SK-N-DZ (cell line): ENCODE measurements around the gene CACFD1.

Source experiments
- DNase-seq: peaks from one replicate; pipeline ENCODE4 v3.0.0-alpha.2; 2015; ENCODE audit warnings: low spot score

The CACFD1 gene

DNA sequence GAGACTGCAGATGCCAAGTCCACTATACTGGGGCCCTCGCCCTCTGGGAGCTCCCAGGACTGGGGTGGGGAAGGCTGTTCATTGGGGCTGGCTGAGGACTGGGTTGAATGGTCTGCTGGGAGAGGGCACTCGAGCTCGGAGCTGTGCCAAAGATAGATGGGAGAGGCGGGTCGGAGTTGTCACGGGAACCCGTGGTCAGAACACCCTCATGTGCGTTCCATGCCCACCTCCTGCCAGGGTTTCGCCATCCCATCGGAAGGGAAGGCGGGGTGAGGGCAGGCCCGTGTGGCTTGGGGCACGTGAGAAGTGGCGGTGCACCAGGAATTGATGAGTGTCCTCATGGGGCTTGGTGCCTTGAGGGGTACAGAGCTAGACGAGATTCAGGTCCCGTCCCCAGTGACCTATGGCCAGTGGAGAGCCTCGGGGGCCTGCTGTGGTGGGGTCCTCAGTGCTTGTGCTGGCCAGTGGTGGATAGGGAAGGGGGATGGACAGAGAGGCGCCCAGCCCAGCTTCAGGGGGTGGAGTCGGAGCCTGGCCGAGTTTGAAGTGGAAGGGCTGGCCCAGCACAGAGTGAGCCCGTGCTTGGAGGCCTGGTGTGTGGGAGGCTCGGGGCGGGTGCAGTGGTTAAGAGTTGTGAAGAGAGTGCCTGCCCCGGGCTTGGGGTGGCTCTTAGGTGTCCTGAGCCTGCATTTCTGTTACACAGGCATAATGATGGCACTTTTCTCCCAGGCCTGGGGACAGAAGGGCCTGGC, 4.3 kb downstream of the CACFD1 start:
- DNase-seq, result no peak

- DNase-seq, result no peak
Measured at GRCh38 chr9:133464638-133465037, 4.9 kb downstream of the CACFD1 start.

- DNase-seq, result no peak
Measured at GRCh38 chr9:133465984-133466383, 6.2 kb downstream of the CACFD1 start.

DNA sequence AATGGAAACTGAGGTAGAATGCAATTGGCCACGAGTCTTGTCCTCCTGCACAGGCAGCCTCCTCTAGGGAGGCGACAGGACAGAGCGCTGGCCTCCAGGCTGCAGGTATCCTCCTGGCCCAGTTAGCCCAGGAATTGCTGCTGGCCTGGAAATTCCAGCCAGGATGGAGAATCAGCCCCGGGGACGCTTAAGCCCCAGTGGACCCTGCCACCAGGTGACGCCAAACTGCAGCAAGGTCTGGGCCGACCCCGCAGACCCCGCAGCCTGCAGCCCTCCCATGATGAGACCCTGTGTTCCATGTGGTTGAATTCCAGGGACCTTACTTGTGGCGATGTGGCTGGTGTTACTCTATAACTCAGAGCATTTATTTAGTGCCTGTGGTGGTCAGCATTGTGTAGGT, 7.3 kb downstream of the CACFD1 start:
- DNase-seq, result no peak

GRCh38 chr9:133468374-133468773, 8.6 kb downstream of the CACFD1 start:
- DNase-seq, result no peak

DNA sequence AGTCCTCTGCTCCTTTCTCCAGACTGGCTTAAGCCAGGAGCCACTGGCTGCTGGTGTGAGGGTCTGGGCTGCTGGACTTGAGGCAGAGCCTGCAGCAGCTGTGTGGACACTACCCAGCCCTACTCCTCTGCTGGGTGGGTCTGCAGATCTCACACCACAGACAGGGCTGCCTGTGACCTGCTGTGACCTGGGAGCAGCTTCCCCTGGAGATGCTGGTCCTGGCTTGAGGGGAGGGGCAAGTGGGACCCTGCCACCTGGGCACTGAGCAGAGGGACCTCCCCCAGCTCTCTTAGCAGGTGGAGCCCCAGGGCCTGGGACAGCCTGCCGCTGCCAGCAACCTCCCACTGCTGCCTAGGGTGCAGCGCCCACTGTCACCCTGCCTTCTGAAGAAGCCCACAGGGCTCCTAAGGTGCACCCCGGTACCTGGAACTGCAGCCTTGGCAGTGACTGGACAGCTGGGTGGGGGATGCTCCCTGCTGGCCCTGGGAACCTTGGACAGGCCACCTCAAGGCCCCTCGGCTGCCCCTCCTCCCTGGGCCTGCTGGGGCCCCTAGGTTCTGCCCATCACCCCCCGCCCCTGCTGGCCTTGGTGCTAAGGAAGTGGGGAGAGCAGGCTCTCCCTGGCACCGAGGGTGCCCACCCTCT, 9.1 kb downstream of the CACFD1 start:
- no peak for DNase-seq

GRCh38 chr9:133470427-133470924, 10.7 kb downstream of the CACFD1 start:
- DNase-seq, result no peak

DNA sequence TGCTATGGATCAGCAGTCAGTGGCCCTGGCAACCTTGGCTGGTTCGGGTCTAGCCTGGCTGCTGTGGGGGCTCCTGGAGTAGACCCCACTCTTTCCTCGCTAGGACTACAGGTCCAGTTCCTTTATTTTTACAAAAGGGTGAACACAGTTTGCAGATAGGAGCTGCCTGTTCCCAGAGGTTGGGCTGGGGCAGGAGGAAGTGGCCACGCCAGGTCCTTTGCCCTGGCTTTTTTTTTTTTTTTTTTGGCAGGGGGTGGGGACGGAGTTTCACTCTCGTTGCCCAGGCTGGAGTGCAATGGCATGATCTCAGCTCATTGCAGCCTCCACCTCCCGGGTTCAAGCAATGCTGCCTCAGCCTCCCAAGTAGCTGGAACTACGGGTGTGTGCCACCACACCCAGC, 11.2 kb downstream of the CACFD1 start:
- DNase-seq, result no peak

DNA sequence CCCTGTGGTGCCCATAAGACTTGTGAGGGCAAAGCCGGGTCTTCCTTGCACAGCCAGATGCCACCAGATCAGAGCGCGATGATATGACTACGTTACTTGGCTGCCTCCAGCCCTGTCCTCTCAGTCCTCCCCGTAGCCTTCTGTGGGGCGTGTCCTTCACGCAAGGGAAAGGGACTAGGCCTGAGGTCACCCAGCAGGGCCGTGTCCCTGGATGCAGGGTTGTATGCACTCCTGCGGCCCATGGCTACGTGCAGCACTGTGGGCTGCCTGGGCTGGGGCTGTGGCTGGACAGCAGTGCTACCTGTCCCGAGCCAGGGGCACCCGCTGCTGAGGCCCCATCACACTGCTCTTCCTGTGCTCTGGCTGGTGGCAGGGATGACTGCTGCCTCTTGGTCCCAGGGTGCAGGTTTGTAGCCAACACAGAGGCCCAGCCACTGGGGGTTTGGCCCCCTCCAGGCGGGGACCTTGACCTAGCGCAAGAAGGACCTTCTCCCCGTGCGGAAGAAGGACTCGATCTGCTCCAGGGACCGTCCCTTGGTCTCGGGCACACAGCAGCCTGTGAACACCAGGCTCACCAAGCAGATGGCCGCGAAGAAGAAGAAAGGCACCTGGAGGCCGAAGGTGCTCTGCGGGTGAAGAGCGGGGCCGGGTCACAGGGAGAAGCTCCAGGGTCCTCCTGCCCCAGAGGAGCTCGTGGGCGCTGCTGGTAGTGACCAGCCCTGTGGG, 11.9 kb downstream of the CACFD1 start:
- DNase-seq, result no peak

DNA sequence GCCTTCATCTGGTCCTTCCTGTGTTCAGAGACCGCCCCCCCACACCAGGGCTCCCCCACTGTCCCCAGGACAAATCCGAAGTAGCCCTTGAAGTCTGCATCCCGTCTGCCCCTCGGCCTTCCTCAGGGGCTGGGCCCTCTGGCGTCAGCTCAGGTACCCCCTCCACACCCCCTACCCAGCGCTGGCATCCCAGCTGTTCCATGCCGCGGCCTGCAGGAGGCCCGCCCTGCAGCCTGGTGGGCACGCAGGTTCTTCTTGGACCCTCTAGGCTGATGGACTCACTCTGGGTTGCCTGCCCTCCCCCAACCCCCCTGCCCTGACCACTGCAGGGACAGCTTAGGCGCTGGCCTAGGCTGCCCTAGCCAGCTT, 12.5 kb downstream of the CACFD1 start:
- no peak for DNase-seq

DNA sequence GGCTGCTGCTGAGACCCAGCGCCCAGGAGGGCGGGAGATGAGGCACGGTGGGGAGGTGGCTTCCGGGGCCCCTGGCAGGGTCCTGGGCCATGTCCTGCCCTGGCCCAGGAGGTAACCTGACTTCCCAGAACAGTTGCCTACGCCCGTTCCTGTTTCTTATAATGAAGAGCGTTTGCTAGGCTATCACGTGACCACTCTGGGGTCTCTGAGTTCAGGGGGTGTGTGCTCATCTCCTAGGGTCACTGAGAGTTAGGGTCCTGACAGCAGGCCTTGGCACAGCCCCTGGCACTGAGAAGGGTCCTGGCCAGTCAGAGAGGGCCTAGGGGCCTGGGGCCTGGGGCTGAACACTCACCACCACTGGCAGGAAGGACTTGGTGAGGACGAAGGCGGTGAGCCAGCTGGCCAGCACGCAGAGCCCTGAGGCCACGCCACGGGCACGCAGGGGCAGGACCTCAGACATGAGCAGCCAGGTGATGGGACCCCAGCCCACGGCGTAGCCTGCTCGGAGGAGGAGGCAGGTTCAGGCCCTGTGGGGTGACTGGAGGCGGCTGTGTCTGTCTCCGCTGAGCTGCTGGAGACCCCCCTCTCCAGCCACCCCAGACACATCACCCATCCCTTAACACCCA, 13.1 kb downstream of the CACFD1 start:
- DNase-seq, result no peak

- DNase-seq, result no peak
Measured at GRCh38 chr9:133473743-133474142, 14.0 kb downstream of the CACFD1 start.

DNA sequence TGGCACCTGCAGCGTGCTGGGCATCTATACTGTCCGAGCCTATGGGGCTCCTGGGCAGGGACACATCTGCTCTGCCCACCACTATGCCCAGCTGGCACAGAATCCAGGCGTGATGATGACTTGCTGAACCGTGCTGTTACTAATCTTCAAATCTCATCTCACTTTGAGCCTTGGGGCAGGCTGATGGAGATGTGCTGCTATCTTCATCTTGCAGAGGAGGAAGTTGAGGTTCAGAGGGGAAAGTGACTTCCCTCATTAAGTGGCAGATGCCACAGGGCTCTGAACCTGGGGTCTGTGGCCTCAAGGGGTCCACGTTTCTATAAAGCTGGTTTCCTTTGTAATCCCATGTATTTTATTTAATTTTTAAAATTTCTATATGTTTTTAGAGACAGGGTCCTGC, 14.4 kb downstream of the CACFD1 start:
- DNase-seq, result no peak

DNA sequence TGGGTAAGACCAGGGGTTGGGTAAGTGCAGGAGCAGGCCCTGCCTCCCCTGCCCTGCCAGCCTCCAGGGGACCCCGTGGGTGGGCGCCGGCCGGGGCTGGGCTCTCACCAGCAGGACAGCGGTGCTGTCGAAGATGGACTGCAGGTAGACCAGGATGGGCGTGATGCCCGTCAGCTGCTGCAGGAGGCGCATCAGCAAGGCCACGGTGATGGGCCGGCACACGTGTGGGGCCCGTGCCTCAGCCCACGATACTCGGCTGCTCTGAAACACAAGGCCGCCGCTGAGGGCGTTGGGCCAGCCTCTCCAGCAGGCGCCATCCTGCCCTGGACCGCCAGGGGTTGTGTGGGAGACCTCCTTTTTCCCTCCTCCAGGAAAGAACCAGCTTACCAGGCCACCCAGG, 15.1 kb downstream of the CACFD1 start:
- no peak for DNase-seq

DNA sequence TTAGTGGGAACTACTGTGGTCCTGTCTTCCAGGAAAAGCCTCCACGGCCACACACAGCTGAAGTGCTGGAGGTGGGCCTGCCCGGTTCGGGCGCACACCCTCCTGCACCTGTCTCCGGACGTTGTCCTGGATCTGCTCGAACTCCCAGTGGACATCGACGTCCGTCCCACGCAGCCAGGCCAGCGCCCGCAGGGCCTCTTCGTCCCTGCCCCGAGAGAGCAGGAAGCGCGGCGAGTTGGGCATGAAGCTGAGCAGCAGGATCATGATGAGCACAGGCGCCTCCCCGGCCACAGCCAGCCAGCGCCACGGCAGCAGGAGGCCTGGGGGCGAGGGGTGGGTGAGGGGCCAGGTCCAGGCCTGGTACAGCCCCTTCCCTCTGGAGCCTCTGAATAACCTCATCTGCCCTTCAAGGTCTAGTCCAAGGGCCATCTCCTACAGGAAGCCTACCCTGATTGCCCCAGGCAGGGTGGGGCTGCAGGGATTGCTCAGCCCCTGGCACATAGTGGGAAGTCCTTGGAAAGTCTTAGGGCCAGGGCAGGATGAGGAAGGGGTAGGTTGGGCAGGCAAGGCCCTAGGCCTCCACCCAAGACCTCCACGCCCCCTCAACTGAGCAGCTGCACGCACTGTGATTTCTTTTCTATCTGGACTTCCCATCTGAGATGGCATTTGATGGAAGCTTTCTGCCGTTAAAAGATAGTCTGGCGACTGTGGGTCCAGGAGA, 15.7 kb downstream of the CACFD1 start:
- no peak for DNase-seq

DNA sequence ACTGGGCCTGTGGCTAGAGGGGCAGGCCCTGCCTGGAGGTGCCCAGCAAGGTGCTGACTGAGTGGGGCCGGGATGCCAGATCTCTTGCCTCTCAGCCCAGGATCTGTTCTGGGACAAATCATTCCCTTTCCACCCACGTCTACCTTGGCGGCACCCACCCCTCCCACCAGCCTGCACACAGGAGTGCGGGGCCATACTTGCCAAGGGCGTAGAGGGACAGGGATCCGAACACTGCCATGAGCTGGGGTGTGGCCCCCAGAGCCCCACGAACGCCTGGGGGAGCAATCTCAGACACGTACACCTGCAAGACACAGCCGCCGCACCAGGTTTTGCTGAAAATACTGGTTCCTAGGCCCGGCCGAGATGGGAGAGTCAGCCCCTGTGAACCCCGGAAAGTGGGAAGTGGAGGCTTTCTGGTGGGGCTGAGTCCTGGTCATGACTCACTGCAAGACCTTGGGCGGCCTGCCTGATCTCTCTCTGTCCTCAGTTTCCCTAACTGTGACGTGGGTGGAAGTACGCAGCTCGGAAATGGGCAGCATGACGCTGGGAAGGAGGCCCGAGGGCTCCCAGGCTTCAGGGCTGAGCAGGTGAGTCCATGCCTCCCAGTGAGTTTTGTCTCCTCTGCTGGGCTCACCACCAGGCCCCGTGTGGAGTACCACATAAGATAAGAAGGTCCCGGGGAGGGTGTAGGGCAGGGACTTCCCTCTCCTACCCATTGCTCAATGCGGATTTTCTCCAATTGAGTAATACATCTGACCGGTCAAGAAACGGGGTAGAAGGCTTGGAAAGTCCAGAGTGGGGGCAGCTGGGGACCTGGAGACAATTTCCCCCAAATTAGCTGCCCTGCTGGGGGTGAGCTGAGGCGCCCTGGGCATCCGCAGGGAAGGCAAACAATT, 16.5 kb downstream of the CACFD1 start:
- no peak for DNase-seq

GRCh38 chr9:133476941-133477340, 17.2 kb downstream of the CACFD1 start:
- DNase-seq, result no peak

DNA sequence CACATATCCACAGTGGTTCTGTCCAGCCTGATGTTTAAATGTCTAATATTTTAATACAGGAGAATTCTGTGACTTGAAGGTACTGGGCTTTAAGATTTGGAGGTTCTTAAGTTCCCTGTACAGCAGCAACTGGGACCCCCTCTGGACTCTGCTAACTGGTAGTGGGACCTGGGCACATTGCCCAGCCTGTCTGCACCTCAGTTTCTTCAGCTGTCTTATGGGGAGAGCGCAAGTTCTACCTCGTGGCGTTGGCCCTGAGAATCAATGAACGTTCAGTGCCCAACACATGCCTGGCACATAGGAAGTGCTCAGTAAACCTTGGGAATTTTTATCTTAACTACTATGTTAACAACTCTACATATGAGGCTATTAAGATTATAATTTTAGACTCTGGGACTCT, 17.7 kb downstream of the CACFD1 start:
- DNase-seq, result no peak

GRCh38 chr9:133477992-133478850, 18.4 kb downstream of the CACFD1 start:
- DNase-seq, result peak; percentile 47
